ENCODE data around the gene SAMD4B. TPM values are rescaled to one million over a fixed set of nuclear protein-coding genes. Genes with fewer than 3 reads are reported as not detected.

Gene SAMD4B
- total and polyA plus RNA-seq, 2 of the 8 experiments (the other 6 are each of a cell fraction or from before 2014, with no cell fraction given), result 137 to 158 TPM

DNA sequence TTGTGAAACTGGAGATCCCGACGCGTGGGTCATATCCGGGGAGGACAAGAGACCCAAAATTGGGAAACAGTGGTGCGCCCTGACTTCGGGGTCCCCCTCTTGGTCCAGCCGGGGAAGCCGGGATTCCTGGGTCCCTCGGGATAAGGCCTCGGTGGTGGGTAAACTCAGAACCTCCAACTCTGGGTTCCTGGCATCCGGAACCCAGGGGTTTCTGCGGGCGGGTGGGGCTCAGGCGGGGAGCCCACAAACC is 65.1 kb downstream of the SAMD4B start:
- no peak overlapping the region for H2BK20ac ChIP-seq (ENCODE audit: low read length)
- H3K23ac ChIP-seq (ENCODE audit: insufficient read length), result no peak overlapping the region
- no peak overlapping the region for H4K8ac ChIP-seq (ENCODE audit: extremely low read depth, insufficient read depth, low read length)
- no peak for DNase-seq (ENCODE audit: low read depth in 1 of 2, low spot score in 2 of 2)
- peaks cover 0 to 20% of the 10 kb centered on the region in 2 experiments; a peak in 1 of 4 replicates for H3K79me2 ChIP-seq (ENCODE audit: control insufficient read depth in 1 of 2, insufficient read depth in 2 of 2, low read length in 2 of 2)
- no peak overlapping the region for H2AFZ ChIP-seq (ENCODE audit: low read length)
- 1% methylated on average over 10 of the region's 14 CpGs; no CpG with 5 or more reads in 1 of the 2 experiments for WGBS, 2 experiments (ENCODE audit: extremely low coverage in 1 of 2, insufficient coverage in 1 of 2, insufficient read length in 1 of 2, insufficient replicate concordance in 2 of 2, low coverage in 1 of 2, low lambda C conversion rate in 2 of 2, missing lambda C conversion rate in 1 of 2)
- H3K56ac ChIP-seq (replicated peaks; ENCODE audit: insufficient read length, low read depth, low read length), result no peak overlapping the region
- H2BK120ac ChIP-seq (replicated peaks; ENCODE audit: low read depth, low read length), result no peak overlapping the region
- H3K23me2 ChIP-seq (ENCODE audit: low read depth, low read length), result peaks cover 26% of the 10 kb centered on the region
- no peak overlapping the region; the same call in 1 of the 2 replicates for H2BK12ac ChIP-seq (ENCODE audit: low read depth, low read length)
- 0 out of 2 replicates have a peak overlapping the region, but pooled peaks have one; percentile 56 for H3K27ac ChIP-seq (ENCODE audit: low read depth, low read length)
- peak overlapping the region; percentile 81 to 84 for H3K4me2 ChIP-seq (ENCODE audit: insufficient read depth in 1 of 2, low read depth in 2 of 2, low read length in 2 of 2)
- H2BK5ac ChIP-seq (ENCODE audit: low read depth, low read length), result no peak overlapping the region; the same call in 1 of the 2 replicates
- TF ChIP-seq SIN3A (conservative IDR thresholded peaks at IDR 0.05 in 1 of 2, IDR thresholded peaks at IDR 0.05 in 1 of 2; ENCODE audit: low read depth in 1 of 2, low read length in 2 of 2) (0 out of 4 replicates have a peak, but pooled peaks of 1 of the 2 experiments have one; percentile 3), CHD2 (IDR thresholded peaks at IDR 0.05; ENCODE audit: low read length) (no peak), RFX5 (IDR thresholded peaks at IDR 0.05; ENCODE audit: borderline replicate concordance, low read depth, low read length) (no peak), SIRT6 (IDR thresholded peaks at IDR 0.05; ENCODE audit: low read length) (no peak)
- no peaks in the 10 kb centered on the region for H3K9me3 ChIP-seq (ENCODE audit: insufficient read depth in 2 of 2, low read depth in 1 of 2, low read length in 1 of 2)
- no peak overlapping the region for H2AK5ac ChIP-seq (ENCODE audit: low read depth, low read length)
- no peaks in the 10 kb centered on the region for H3K79me1 ChIP-seq (ENCODE audit: low read depth, low read length)
- H3K18ac ChIP-seq (ENCODE audit: extremely low read depth, low read length), result peak overlapping the region; percentile 71
- peaks cover 10 to 43% (median 22%) of the 10 kb centered on the region in 4 experiments for H3K4me1 ChIP-seq (replicated peaks in 1 of 4; ENCODE audit: control insufficient read depth in 3 of 4, insufficient read depth in 4 of 4, low read length in 3 of 4)
- H3K27me3 ChIP-seq (replicated peaks in 1 of 4; ENCODE audit: control insufficient read depth in 3 of 4, extremely low read depth in 1 of 4, insufficient read depth in 3 of 4, low read length in 3 of 4), result no peaks in the 10 kb centered on the region
- ChIA-PET CTCF (ENCODE audit: partially characterized antibody) (interaction anchor here (1.0 to 3.9 kb wide), 4 partner anchors 10 to 32 kb away, joined by 3 to 38 read pairs (median 3); no protein-coding TSS in a partner anchor), POLR2A (ENCODE audit: partially characterized antibody) (interaction anchor here (0.6 to 14.3 kb wide), 11 partner anchors 9 to 1502 kb away, joined by 3 to 234 read pairs (median 5); partner anchors contain the start of genes MED29, PAF1, RPS16 and TIMM50)
- peak overlapping the region; percentile 63 to 91 (median 84) for H3K4me3 ChIP-seq (ENCODE audit: extremely low read depth in 1 of 4, insufficient read depth in 2 of 4, low read depth in 3 of 4, low read length in 4 of 4)
- no peak overlapping the region for H3K4ac ChIP-seq (replicated peaks; ENCODE audit: insufficient read length, low read depth, low read length)
- H4K91ac ChIP-seq (replicated peaks; ENCODE audit: insufficient read length, low read length), result no peak overlapping the region
- peaks cover 0 to 5% (median 0%) of the 10 kb centered on the region in 4 experiments; a peak in 1 of 8 replicates for H3K36me3 ChIP-seq (ENCODE audit: control insufficient read depth in 2 of 4, insufficient read depth in 4 of 4, low read length in 3 of 4)
- H4K20me1 ChIP-seq (replicated peaks in 1 of 2; ENCODE audit: control insufficient read depth in 1 of 2, insufficient read depth in 2 of 2, low read length in 2 of 2), result peaks cover 0 to 5% of the 10 kb centered on the region in 2 experiments
- FAIRE-seq, result no peak
- H4K5ac ChIP-seq (ENCODE audit: insufficient read length, low read depth, low read length), result no peak overlapping the region
- H3K9ac ChIP-seq (replicated peaks in 1 of 4; ENCODE audit: extremely low read depth in 1 of 4, low read depth in 3 of 4, low read length in 3 of 4), result peak overlapping the region; percentile 59 to 77 (median 70); a peak in 6 of 7 replicates
- H3K14ac ChIP-seq (ENCODE audit: insufficient read length), result no peak overlapping the region
- no peak overlapping the region for H2BK15ac ChIP-seq (ENCODE audit: low read length)

Measured in H1 (cell line).